ENCODE measurements around the gene MMP24OS. TPM values are rescaled to one million over a fixed set of nuclear protein-coding genes. Genes with fewer than 3 reads are reported as not detected.
A peak's percentile ranks its signal among the peaks of the same experiment; 100 is the strongest.

MMP24OS gene
- total and polyA plus RNA-seq, 5 donors from 2014 or later: 8.7 to 50.6 (median 9.6) TPM

GRCh38 chr20:35311822-35312221, 33.9 kb upstream of the MMP24OS start:
- ATAC-seq (ENCODE audit: low read depth in 2 of 2) (no peak), DNase-seq (no peak)
- no peaks in the 10 kb centered on the region for H3K27me3 Mint-ChIP-seq
- peaks cover 5 to 20% (median 14%) of the 10 kb centered on the region in 4 donors for H3K4me1 Mint-ChIP-seq
- Histone ChIP-seq H3K4me3 (ENCODE audit: low read depth, low read length) (no peak overlapping the region), H3K4me1 (ENCODE audit: control insufficient read depth, insufficient read depth, low read length, poor library complexity, severe bottlenecking) (no peaks in the 10 kb centered on the region), H3K9me3 (ENCODE audit: control insufficient read depth in 2 of 2, low read length in 2 of 2) (no peaks in the 10 kb centered on the region), H3K27me3 (ENCODE audit: control insufficient read depth, insufficient read depth, low read length) (no peaks in the 10 kb centered on the region), H3K36me3 (ENCODE audit: control insufficient read depth, insufficient read depth, low read length) (peaks cover 2% of the 10 kb centered on the region), H3K27ac (ENCODE audit: insufficient read depth, low read length, poor library complexity, severe bottlenecking) (no peak overlapping the region)
- H3K36me3 Mint-ChIP-seq: peaks cover 9% of the 10 kb centered on the region
- no peak overlapping the region for H3K4me3 Mint-ChIP-seq
- no peaks in the 10 kb centered on the region for H3K9me3 Mint-ChIP-seq
- no peak overlapping the region for H3K27ac Mint-ChIP-seq

- Mint-ChIP-seq H3K27me3 (no peaks in the 10 kb centered on the region), H3K9me3 (no peaks in the 10 kb centered on the region), H3K36me3 (peaks cover 9% of the 10 kb centered on the region), H3K4me1 (peaks cover 5 to 20% (median 14%) of the 10 kb centered on the region in 4 donors), H3K27ac (no peak overlapping the region), H3K4me3 (no peak overlapping the region)
- DNase-seq (peak in 1 of 3 donors; percentile 77), ATAC-seq (ENCODE audit: low read depth in 2 of 2) (no peak)
- H3K36me3 ChIP-seq (ENCODE audit: control insufficient read depth, insufficient read depth, low read length): peaks cover 2% of the 10 kb centered on the region
- no peaks in the 10 kb centered on the region for H3K27me3 ChIP-seq (ENCODE audit: control insufficient read depth, insufficient read depth, low read length)
- no peak overlapping the region for H3K4me3 ChIP-seq (ENCODE audit: low read depth, low read length)
- no peak overlapping the region for H3K27ac ChIP-seq (ENCODE audit: insufficient read depth, low read length, poor library complexity, severe bottlenecking)
- H3K4me1 ChIP-seq (ENCODE audit: control insufficient read depth, insufficient read depth, low read length, poor library complexity, severe bottlenecking): no peaks in the 10 kb centered on the region
- no peaks in the 10 kb centered on the region for H3K9me3 ChIP-seq (ENCODE audit: control insufficient read depth in 2 of 2, low read length in 2 of 2)
Observed at GRCh38 chr20:35311409-35311808, 33.5 kb upstream of the MMP24OS start.

GRCh38 chr20:35307666-35308653, 30.0 kb upstream of the MMP24OS start:
- Histone ChIP-seq H3K4me3 (ENCODE audit: low read depth, low read length) (no peak overlapping the region), H3K36me3 (ENCODE audit: control insufficient read depth, insufficient read depth, low read length) (peaks cover 4% of the 10 kb centered on the region), H3K27me3 (ENCODE audit: control insufficient read depth, insufficient read depth, low read length) (no peaks in the 10 kb centered on the region), H3K27ac (ENCODE audit: insufficient read depth, low read length, poor library complexity, severe bottlenecking) (no peak overlapping the region), H3K9me3 (ENCODE audit: control insufficient read depth in 2 of 2, low read length in 2 of 2) (no peaks in the 10 kb centered on the region), H3K4me1 (ENCODE audit: control insufficient read depth, insufficient read depth, low read length, poor library complexity, severe bottlenecking) (peaks cover 7% of the 10 kb centered on the region)
- Mint-ChIP-seq H3K36me3 (peaks cover 8% of the 10 kb centered on the region), H3K4me3 (no peak overlapping the region), H3K27me3 (no peaks in the 10 kb centered on the region), H3K9me3 (no peaks in the 10 kb centered on the region), H3K27ac (peak overlapping the region in 1 of 3 donors; percentile 36), H3K4me1 (peaks cover 8 to 29% (median 15%) of the 10 kb centered on the region in 4 donors)
- no peak for ATAC-seq (ENCODE audit: low read depth in 2 of 2)
- no peak for DNase-seq

GRCh38 chr20:35306931-35307517, 29.1 kb upstream of the MMP24OS start:
- no peak overlapping the region for H3K4me3 ChIP-seq (ENCODE audit: low read depth, low read length)
- H3K4me1 ChIP-seq (ENCODE audit: control insufficient read depth, insufficient read depth, low read length, poor library complexity, severe bottlenecking): peaks cover 7% of the 10 kb centered on the region
- ATAC-seq (ENCODE audit: low read depth in 2 of 2) (no peak), DNase-seq (peak in 1 of 3 donors; percentile 35)
- Mint-ChIP-seq H3K4me1 (peaks cover 4 to 20% (median 8%) of the 10 kb centered on the region in 4 donors), H3K27ac (peak overlapping the region; percentile 5 to 45 (median 36)), H3K9me3 (no peaks in the 10 kb centered on the region), H3K36me3 (peaks cover 8% of the 10 kb centered on the region), H3K4me3 (no peak overlapping the region), H3K27me3 (no peaks in the 10 kb centered on the region)
- no peaks in the 10 kb centered on the region for H3K27me3 ChIP-seq (ENCODE audit: control insufficient read depth, insufficient read depth, low read length)
- no peak overlapping the region for H3K27ac ChIP-seq (ENCODE audit: insufficient read depth, low read length, poor library complexity, severe bottlenecking)
- peaks cover 4% of the 10 kb centered on the region for H3K36me3 ChIP-seq (ENCODE audit: control insufficient read depth, insufficient read depth, low read length)
- H3K9me3 ChIP-seq (ENCODE audit: control insufficient read depth in 2 of 2, low read length in 2 of 2): no peaks in the 10 kb centered on the region

- Mint-ChIP-seq H3K27ac (peak overlapping the region in 2 of 3 donors; percentile 36 to 62), H3K36me3 (peaks cover 8% of the 10 kb centered on the region)
- DNase-seq: peak in 1 of 3 donors; percentile 56
Observed at GRCh38 chr20:35305682-35306556, 28.0 kb upstream of the MMP24OS start.

GRCh38 chr20:35304956-35305355, 27.0 kb upstream of the MMP24OS start:
- ATAC-seq (ENCODE audit: low read depth in 2 of 2): no peak
- peaks cover 6% of the 10 kb centered on the region for H3K36me3 Mint-ChIP-seq
- H3K4me1 ChIP-seq (ENCODE audit: control insufficient read depth, insufficient read depth, low read length, poor library complexity, severe bottlenecking): peaks cover 7% of the 10 kb centered on the region
- no peaks in the 10 kb centered on the region for H3K9me3 ChIP-seq (ENCODE audit: control insufficient read depth in 2 of 2, low read length in 2 of 2)
- no peaks in the 10 kb centered on the region for H3K27me3 Mint-ChIP-seq
- H3K27me3 ChIP-seq (ENCODE audit: control insufficient read depth, insufficient read depth, low read length): no peaks in the 10 kb centered on the region
- DNase-seq: no peak
- H3K27ac Mint-ChIP-seq: no peak overlapping the region
- no peak overlapping the region for H3K27ac ChIP-seq (ENCODE audit: insufficient read depth, low read length, poor library complexity, severe bottlenecking)
- no peak overlapping the region for H3K4me3 Mint-ChIP-seq
- H3K4me3 ChIP-seq (ENCODE audit: low read depth, low read length): no peak overlapping the region
- no peaks in the 10 kb centered on the region for H3K9me3 Mint-ChIP-seq
- H3K36me3 ChIP-seq (ENCODE audit: control insufficient read depth, insufficient read depth, low read length): peaks cover 4% of the 10 kb centered on the region
- peaks cover 4 to 15% (median 7%) of the 10 kb centered on the region in 4 donors for H3K4me1 Mint-ChIP-seq

More at GRCh38 chr20:35305682-35306556, 28.0 kb upstream of the MMP24OS start:
- Mint-ChIP-seq H3K4me1 (peaks cover 4 to 15% (median 7%) of the 10 kb centered on the region in 4 donors), H3K27me3 (no peaks in the 10 kb centered on the region), H3K9me3 (no peaks in the 10 kb centered on the region), H3K4me3 (no peak overlapping the region)
- ATAC-seq (ENCODE audit: low read depth in 2 of 2): peak; percentile 65 to 68
- no peak overlapping the region for H3K27ac ChIP-seq (ENCODE audit: insufficient read depth, low read length, poor library complexity, severe bottlenecking)
- H3K27me3 ChIP-seq (ENCODE audit: control insufficient read depth, insufficient read depth, low read length): no peaks in the 10 kb centered on the region
- H3K4me1 ChIP-seq (ENCODE audit: control insufficient read depth, insufficient read depth, low read length, poor library complexity, severe bottlenecking): peaks cover 7% of the 10 kb centered on the region
- H3K9me3 ChIP-seq (ENCODE audit: control insufficient read depth in 2 of 2, low read length in 2 of 2): no peaks in the 10 kb centered on the region
- H3K36me3 ChIP-seq (ENCODE audit: control insufficient read depth, insufficient read depth, low read length): peaks cover 4% of the 10 kb centered on the region
- H3K4me3 ChIP-seq (ENCODE audit: low read depth, low read length): no peak overlapping the region
